Lung microvascular endothelial cell (primary cell): ENCODE measurements around the gene BACE1. TPM values are rescaled to one million over a fixed set of nuclear protein-coding genes. Genes with fewer than 3 reads are reported as not detected.
"Not testable (repeated sequence)": the region's sequence is repeated elsewhere in the genome, so short reads cannot be mapped to it uniquely, and the experiment has no call there.

ENCODE experiments used
- DNase-seq, 2 donors: peaks; one replicate each; pipeline versions ENCODE4 v3.0.0 to v3.0.0-alpha.2; 2010; ENCODE audit warnings: low read depth in 2 of 2
- total RNA-seq: library from RNA; depleted of rRNA; stranded (reverse); fragments of >200 nt; gene quantifications from 2 replicates; pipeline ENCODE4 v1.2.1, GENCODE V29; 2014

The BACE1 gene
- 6.3 and 6.8 TPM in 2 replicates for total RNA-seq

DNA sequence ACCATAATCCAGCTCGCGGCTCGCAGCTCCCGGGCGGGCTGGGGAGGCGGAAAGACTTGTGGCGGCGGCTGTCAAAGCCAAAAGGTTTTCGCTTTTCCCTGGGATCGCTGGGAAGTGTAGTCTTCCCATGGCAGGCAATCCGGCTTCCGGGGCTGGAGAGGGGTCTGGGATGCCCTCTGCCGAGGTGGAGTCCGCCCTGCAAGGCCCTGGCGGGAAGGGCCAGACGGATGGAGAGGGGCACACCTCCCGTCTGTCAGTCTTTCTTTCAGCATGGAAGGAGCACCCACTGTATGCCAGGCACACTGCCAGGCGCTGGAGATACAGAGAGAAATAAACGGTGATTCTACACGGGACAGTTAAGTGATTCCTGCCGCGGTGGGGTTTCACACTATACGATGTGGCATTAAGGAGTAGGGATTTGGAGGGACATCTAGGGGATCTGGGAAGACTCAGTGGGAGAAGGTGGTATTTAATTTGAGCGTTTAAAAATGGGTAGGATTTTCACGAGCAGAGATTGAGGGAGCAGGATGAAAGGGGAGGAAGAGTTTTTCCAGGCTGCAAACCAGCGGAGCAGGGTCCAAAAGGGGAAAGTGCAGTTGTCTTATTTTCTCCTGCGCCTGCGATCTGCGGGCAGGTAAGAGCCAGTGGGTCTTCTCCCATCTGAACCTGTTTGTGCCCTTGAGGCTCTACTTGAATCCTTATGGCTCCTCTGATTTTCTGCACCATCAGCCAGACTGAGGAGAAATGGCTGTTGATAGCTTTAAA lies at the start of gene BACE1:
TSS of gene BACE1 (minus strand) at position 60 of the 765 bp plus-strand sequence. CDS start 461 bp downstream, outside the sequence.
- peak; percentile 81 to 82 for DNase-seq

GRCh38 chr11:117361432-117361831 lies 45.4 kb upstream of the BACE1 start:
- DNase-seq = no peak

DNA sequence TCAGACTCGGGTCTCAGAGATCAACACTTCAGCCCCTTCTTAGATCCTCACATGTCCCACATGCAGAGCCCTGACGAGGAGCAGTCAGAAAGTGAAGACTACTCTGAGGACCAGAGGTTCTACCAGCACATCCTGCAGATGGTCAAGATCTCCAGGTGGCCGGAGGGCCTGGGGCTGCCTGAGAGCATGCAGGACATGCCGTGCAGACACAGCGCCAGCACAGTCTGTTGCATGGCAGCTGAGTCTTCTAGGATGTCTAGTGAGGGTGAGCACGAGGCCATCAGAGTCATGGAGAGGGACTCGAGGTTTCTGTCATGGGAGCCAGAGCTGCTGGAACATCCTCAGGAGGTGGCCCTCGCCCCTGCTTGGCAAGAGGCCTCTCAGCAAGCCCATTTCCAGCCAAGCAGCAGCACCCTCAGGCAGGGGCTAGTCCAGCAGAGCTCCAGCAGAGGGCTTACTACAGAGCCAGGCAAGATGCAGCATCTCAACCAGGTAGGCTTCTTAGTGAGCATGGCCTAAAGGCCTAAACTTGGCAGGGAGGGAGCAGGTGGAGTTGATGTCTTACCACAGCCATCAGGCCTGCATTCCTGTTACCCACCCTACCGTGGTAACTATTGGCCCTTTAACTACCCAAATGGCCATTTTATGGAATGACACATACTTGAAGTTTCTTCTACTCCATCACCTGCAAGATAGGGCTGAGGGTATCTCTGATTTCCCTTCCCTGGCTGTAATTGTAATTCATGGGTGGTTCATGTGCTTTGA lies 40.3 kb upstream of the BACE1 start:
- no peak for DNase-seq

DNA sequence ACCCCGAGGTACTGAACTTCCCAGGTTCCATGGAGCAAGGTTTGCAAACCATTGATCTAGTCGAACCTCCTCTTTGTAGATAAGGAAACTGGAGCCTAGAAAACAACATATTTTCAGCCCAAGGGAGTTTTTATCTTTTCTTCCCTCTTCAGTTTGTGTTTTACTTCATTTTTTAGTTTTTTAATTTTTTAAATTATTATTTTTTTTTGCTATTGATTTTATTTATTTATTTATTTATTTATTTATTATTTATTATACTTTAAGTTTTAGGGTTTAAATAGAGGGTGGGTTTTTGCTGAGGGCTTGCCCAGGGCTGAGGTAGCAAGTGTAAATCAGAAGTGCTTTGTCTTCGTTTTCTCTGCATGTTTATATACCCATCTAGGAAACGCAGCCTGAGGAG lies 38.5 kb upstream of the BACE1 start:
- no peak for DNase-seq

- DNase-seq = no peak
These were observed 29.0 kb upstream of the BACE1 start for GRCh38 chr11:117345039-117345438.

DNA sequence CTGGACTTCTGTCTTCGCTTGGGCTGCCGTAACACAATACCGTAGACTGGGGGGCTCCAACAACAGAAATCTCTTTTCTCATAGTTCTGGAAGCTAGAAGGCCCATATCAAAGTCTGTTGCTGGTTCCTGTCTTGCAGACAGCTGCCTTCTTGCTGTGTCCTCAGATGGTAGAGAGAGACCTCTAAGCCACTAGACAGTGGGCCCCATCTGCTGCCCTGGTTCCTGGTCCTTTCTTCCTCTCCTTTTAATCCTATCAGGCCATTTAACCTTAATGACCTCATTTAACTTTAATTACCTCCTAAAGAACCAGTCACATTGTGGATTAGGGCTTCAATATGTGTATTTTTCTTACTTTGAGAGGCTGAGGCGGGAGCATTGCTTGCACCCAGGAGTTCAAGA lies 21.0 kb upstream of the BACE1 start:
- DNase-seq = no peak

GRCh38 chr11:117335399-117335798 lies 19.3 kb upstream of the BACE1 start:
- DNase-seq = no peak

DNA sequence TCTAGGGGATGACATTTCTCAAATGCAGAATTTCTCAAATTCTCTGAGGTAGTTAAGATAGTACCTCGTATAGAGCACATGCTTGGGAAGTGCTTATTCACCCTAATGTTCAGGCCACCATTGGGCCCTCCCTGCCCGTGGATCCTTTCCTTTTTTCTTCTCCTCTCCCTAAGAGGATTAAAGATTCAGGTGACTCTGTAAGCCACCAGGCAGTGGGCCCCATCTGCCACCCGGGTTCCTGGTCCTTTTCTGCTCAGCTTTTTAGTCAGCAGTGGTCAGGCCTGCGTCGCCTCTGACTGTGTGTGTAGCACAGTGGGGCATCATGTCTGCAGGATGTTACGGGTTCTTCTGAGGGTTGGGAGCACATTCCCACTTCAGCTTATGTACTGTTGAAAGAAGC lies 18.8 kb upstream of the BACE1 start:
- DNase-seq = no peak

DNA sequence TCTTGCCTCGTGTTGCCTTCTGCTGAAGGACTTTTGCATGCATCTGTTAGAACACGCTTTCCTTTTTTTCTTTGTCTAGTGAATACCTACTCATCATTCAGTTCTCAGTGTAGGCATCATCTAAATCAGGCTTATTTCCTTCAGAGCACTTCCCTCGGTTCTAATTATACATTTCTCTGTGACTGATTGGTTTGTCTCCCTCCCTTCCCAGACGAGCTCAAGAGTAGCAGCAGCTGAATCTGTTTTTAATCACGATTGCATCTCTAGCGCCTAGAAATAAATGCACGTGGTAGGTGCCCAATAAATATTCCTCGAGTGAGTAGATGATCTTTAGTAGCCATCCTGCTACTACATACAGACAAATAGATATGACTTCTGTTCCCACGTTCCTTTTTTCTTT lies 17.9 kb upstream of the BACE1 start:
- DNase-seq = no peak

DNA sequence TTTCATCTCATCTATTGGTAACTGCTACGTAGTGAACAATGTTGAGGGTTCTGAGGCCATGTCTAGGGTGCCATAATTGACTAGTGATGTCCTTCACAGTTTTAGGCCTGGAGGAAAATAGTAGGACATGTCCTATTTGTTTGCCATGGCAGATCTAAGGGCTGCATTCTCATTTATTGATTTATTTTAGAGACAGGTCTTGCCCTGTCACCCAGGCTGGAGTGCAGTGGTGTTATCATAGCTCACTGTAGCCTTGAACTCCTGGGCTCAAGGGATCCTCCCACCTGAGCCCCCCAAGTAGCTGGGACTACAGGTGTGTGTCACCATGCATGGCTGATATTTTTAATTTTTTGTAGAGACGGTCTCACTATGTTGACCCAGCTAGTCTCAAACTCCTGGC lies 16.8 kb upstream of the BACE1 start:
- no peak for DNase-seq

- peak; percentile 41 to 51 for DNase-seq
These were observed 12.4 kb upstream of the BACE1 start for GRCh38 chr11:117328375-117329010.

- peak; percentile 97 for DNase-seq
These were observed 11.7 kb upstream of the BACE1 start, which contains the start of gene CEP164 for GRCh38 chr11:117327567-117328374. Gene CEP164, plus strand, starts transcription at chr11:117327854. Its CDS starts 10,733 bp downstream, at chr11:117338587.

DNA sequence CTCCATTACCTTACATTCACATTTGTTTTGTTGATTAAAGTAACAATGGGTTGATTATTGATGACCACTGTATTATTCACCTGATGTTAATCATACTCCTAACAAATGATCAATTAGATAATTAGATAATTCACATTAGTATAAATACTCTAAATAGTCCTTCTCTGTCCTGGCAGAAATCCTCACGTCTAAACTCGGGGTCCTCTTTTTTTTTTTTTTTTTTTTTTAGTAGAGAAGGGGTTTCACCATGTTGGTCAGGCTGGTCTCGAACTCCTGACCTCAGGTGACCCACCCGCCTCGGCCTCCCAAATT lies 11.2 kb upstream of the BACE1 start:
- DNase-seq = not testable (repeated sequence)

- peak in 1 of 2 donors; percentile 87 for DNase-seq
These were observed 3.3 kb upstream of the BACE1 start for GRCh38 chr11:117319214-117319840.

DNA sequence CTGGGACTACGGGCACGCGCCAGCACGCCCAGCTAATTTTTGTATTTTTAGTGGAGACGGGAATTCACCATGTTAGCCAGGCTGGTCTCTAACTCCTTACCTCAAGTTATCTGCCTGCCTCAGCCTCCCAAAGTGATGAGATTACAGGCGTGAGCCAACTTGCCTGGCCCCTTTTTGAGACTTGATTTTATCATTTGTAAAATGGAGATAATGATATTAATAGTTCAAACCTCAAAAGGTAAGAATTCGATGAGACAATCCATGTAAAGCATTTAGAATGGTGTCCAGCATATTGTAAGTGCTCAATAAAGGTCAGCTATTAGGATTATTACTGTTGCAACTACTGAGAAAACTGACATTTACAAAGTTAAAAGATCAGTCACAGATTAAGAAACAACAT lies 2.7 kb upstream of the BACE1 start:
- no peak for DNase-seq

DNA sequence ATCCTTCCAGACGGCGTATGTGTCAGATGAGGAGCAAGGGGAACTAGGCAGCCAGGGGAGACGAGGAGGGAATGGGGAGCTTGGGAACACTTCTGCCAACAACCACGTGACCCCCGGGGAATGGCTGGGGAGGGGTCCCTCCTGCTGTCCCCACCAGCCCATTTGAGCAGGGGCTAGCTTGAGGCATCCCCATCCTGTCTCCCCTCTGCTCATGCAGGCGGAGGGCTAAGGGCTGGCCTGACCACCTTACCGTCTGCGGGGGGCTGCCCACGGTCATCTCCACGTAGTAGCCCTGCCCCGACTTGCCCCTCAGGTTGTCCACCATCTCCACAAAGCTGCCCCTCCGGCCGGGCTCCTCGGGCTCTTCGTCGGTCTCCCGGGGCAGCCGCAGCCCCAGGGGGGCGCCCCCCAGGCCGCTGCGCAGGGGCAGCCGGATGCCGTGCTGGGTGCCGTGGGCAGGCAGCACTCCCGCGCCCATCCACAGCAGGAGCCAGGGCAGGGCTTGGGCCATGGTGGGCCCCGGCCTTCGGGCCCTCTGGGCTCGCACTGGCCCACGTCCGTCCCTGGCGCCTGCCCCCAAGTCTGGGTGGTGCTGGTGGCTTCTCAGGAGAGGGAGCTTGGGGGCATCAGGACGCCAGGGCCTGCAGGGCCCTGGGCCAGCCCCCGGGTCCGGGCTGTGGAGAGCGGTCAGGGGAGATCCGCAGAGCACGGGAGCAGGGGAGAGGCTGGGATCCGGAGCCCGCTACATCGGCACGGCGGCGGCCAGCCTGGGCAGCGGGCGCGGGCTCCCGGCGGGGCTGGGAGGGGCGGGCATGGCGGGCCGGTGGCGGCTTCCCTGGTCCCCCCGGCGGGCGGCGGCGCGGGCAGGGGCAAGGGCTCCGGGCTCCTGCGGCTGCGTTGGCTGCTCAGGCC lies 515 bp downstream of the BACE1 start:
- peak in 1 of 2 donors; percentile 19 for DNase-seq

GRCh38 chr11:117314840-117315239 lies 1.2 kb downstream of the BACE1 start:
- DNase-seq = peak in 1 of 2 donors; percentile 21

GRCh38 chr11:117313828-117314768 lies 2.0 kb downstream of the BACE1 start:
- no peak for DNase-seq

DNA sequence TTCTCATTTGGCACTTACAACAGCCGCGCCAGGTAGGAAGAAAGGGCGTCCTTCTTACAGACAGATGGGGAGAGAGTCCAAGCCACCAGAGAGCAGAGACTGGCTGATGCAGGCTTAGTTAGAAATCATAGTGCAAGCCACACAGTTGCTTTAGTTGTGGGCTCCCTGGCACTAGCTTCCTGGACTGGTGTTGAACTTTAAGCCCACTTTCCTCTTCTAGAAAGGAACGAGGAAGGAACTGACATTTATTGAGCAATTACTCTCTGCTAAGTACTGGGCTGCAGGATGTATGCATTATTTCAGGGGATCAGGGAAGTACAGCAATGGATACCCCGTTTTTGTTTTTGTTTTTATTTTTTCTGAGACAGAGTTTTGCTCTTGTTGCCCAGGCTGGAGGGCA lies 3.0 kb downstream of the BACE1 start:
- no peak for DNase-seq
